Dedifferentiated amniotic fluid mesenchymal stem cell (primary cell): Measurements from ENCODE around the gene FRS2.

Experiments
- DNase-seq: peaks from one replicate; pipeline ENCODE4 v3.0.0-alpha.2; 2016; ENCODE audit errors: extremely low spot score

Gene FRS2

DNA sequence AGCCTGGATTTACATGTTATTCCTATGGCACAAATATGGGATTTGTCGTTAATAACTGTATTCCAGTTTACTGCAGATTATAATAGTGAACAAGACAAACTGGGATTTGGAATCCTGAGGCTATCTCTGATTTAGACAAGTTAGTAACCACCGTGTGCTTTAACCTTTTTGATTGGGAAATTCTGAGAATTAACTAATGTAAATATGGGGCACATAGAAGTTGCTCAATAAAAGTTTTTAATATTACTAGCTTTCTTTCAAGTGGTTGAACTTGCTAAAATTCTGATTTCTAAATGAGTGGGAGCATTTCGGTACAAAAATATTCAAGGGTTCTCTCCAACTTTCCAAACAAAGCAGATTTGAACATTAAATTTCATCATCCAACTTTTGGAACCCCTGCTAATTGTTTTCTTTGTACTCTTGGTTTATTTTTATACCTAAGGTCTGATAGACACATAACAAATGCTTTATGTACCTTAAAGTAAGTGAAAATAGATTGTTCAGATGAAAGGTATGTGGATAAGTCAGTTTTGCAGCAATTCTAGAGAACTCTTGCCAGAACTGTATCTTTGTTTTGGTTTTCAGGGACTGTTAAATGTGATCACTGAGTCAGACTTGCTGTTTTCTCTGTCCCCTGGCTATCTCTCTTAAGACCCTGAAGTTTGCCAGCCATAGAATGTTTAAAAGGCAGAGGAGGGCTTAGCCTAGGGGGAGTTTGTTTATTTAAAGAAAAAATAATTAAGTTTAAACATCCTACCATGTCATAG is 57.5 kb downstream of the FRS2 start:
- DNase-seq: peak; percentile 46

DNA sequence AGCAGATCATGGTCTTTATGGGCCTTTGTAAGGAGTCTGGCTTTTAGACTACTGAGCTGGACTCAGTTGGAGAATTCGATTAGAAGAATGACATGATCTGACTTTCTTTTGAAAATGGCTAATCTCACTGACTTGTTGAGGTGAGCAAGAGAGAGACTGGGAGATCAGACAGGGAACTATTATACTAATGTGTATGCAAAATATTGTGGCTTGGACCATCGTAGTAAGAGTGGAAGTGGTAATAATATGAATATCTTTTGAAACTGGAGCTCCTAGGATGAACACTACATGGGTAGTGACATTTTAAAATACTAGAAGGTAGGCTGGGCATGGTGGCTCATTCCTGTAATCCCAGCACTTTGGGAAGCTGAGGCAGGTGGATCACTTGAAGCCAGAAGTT is 58.8 kb downstream of the FRS2 start:
- no peak for DNase-seq

DNA sequence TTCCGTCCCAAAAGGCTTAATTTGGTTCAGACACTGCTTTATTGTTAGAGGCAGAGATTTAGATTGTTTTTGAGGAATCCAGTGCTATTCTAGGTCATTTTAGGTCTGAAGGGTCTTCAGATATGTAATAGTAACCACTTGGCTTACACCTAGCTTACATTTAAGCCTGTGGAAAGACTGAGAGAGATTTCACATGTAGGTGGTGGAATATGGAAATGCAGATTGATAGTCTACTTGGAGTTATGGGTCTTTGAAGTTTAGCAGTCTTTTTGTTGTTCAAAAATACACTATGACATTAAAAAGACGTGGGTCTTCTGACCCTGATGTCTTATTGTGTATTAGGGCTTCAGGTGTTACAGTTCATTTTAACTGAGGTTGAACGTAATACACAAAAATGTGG is 63.7 kb downstream of the FRS2 start:
- no peak for DNase-seq

GRCh38 chr12:69534389-69534822 is 64.2 kb downstream of the FRS2 start:
- peak; percentile 98 for DNase-seq

DNA sequence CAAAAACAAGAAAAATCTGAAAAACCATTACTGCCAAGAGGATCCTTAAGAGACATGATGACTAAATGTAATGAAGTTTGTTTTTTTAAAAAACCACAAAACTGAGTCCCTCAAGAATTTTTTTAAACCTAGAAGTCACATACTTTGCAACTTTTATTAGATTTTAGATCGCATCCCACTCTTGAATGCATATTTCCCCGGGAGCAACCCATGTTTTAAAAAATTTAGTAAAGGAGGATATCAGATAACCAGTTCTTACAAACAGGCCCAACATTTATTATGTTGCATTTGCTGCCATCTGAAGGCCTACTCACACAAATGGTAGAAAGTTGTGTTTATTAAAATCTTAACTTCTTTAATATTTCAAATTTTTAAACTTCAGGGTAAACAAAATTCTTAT is 70.8 kb downstream of the FRS2 start:
- DNase-seq: peak; percentile 87

- no peak for DNase-seq
Measured at GRCh38 chr12:69544087-69544486, 73.9 kb downstream of the FRS2 start.

GRCh38 chr12:69545081-69545480 is 74.9 kb downstream of the FRS2 start:
- no peak for DNase-seq

- DNase-seq: no peak
Measured at GRCh38 chr12:69546693-69547438, 76.7 kb downstream of the FRS2 start.

GRCh38 chr12:69548687-69549086 is 78.5 kb downstream of the FRS2 start:
- no peak for DNase-seq

GRCh38 chr12:69550569-69551350 is 80.6 kb downstream of the FRS2 start:
- no peak for DNase-seq

GRCh38 chr12:69553628-69554248 is 83.5 kb downstream of the FRS2 start:
- DNase-seq: no peak

DNA sequence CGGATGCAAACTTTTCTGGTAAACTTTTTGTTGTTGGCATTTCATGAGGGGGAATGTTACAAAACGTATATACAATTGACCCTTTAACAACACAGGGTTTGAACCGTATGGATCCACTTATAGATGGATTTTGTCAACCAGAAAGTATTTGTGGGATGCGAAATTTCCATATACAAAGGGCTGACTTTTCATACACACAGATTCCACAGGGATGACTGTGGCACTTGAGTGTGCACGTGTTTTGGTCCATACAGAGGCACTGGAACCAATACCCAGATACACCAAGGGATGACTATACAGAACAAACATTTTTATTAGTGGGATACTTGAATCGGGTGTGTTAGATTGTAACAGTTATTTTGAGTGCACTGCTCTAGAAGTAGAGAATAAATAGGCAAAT is 85.3 kb downstream of the FRS2 start:
- peak; percentile 86 for DNase-seq

DNA sequence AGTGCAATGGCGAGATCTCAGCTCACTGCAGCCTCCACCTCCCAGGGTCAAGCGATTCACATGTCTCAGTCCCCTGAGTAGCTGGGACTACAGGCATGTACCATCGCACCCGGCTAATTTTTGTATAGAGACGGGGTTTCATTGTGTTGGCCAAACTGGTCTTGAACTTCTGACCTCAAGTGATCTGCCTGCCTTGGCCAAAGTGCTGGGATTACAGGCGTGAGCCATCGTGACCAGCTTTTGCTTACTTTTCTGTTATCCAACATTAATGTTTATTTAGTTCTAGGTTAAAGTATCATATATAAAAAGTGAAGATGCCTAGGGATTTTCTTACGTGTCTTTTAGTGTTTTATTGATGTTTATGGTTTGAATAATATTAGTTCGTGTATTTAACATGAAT is 86.2 kb downstream of the FRS2 start:
- DNase-seq: no peak

DNA sequence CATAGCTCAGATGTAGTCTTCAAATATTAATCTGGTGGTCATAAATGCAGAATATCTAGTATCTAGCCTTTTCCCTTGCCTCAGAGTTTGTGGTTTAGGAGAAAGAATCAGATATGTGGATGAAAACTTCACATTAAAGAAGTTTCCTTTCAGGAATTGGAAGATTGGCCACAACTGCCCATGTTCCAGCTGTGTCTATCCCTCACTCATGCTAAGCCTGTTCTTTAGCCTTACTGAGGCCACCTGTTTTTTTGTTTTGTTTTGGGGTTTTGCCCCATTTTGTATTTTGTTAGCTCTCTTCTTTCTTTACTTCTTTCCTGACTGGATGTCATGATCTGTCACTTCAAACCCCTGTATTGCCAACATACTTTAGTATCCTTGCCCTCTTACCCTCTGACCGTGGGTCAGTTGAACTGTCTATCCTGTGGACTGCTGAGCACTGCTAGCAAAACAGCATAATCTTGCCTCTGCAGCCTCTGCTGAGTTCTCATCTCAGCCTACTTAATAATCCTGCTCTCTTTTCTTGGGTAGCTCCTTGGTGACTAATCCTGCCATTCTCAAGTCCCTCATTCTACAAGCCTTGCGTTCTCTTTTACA is 93.1 kb downstream of the FRS2 start:
- no peak for DNase-seq

DNA sequence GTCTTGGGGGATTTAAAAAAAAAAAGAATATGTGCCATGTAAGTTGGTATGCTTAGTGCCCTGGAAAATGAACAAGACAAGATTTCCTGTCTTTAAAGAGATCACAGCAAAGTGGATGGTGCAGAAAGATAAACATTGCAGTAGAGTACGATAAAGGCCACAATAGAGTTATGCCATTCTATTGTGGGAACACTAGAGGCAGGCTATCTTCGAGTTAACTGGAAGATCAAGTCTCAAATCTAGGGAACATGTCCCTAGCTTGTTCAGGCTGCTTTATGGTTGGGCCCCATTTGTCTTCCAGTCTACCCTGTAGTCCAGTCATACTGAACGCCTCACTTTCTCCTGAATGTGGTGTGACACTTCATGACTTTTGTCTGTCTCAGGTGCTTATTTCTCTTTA is 96.4 kb downstream of the FRS2 start:
- no peak for DNase-seq

DNA sequence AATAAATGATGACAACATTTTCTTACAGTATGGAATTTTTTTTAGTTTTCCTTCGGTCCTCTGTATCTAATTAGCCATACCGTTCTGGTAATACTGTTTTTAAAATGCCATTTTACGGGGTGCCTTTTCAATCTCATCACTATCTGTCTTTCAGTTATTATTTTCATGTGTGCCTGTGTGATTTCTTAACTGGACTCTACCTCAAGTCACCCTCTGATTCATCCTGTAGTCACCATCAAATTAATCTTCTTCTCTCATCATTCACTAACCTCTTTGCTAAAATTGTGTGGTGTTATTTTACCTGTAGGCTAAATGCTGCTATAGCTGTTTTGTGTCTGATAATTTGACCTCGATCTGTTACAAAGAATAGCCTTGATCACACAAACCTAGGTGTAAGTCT is 99.0 kb downstream of the FRS2 start:
- no peak for DNase-seq

GRCh38 chr12:69570000-69570516 is 99.9 kb downstream of the FRS2 start:
- no peak for DNase-seq

GRCh38 chr12:69570545-69571399 is 100.6 kb downstream of the FRS2 start:
- DNase-seq: peak; percentile 65

- no peak for DNase-seq
Measured at GRCh38 chr12:69575346-69575745, 105.2 kb downstream of the FRS2 start.

DNA sequence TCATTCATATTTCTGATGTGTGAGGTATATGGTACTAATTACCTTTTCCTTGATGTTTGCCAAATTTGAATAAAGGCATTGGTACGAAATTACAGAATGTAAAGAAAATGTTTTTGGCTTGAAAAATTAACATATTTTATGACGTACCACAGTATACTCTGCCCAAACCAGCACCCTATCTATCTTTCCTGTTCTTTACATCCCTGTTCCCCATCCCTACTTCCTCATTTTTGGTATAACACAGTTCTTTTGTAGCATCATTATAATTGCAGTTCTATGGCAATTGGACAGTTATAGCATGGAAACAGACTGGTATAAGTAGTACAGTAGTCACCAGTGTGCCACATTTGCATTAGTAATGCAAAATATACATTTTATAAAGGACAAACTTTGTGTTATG is 108.1 kb downstream of the FRS2 start:
- no peak for DNase-seq
